T1000 (cell line): ENCODE results near the gene MYOM1.
"Not testable (repeated sequence)": the region's sequence is repeated elsewhere in the genome, so short reads cannot be mapped to it uniquely, and the experiment has no call there.

Experiments used
- DNase-seq: peaks from one replicate; lab custom pipeline; 2025; ENCODE audit warnings: mixed read lengths; lab: John Stamatoyannopoulos, UW

MYOM1 gene

DNA sequence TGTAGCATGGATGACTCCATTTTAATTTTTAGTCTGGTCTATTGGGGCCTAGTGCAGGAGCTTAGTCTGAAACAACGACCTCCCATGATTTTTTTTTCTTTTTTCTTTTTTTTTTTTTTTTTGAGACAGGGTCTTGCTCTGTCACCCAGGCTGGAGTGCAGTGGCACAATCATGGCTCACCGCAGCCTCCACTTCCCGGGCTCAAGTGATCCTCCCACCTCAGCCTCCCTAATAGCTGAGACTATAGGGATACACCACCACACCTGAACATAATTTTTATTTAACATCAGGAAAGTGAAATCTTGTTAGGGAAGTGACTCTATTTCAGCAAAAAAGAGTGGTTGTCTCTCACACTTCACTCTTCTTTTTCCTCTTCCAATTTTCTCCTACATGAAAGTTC lies 191.7 kb downstream of the MYOM1 start:
- DNase-seq: not testable (repeated sequence)

- no peak for DNase-seq
These were observed 192.3 kb downstream of the MYOM1 start for GRCh38 chr18:3027370-3027891.

DNA sequence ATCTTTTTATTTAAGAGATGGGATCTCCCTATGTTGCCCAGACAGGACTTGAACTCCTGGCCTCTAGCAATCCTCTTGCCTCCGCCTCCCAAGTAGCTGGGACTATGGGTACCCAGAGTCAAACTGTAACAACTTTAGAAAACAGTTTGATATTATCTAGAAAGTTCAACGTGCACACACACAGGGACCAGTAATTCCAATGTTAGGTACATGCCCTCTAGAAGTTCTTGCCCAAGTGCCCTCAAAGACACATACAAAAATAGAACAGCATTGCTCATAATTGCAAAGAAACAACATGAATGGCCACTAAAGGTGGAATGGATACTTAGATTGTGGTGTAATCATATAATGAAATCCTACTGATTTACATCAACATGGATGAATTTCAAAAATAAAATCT lies 194.2 kb downstream of the MYOM1 start:
- DNase-seq: no peak

- DNase-seq: not testable (repeated sequence)
These were observed 196.2 kb downstream of the MYOM1 start for GRCh38 chr18:3023603-3024002.
